ENCODE measurements around the gene PNKD. TPM values are rescaled to one million over a fixed set of nuclear protein-coding genes. Genes with fewer than 3 reads are reported as not detected.

The PNKD gene
- total RNA-seq, 1 donor from 2014 or later: 13.5 TPM

GRCh38 chr2:218374795-218375194 lies 104.5 kb downstream of the PNKD start:
- Histone ChIP-seq H2AFZ (replicated peaks) (no peak overlapping the region), H3K9me3 (ENCODE audit: low read depth) (no peaks in the 10 kb centered on the region), H4K20me1 (ENCODE audit: low read depth) (no peaks in the 10 kb centered on the region), H3K4me1 (no peaks in the 10 kb centered on the region), H3K27me3 (no peaks in the 10 kb centered on the region), H3K36me3 (no peaks in the 10 kb centered on the region), H3K9ac (no peak overlapping the region), H3K4me3 (no peak overlapping the region), H3K27ac (no peak overlapping the region), H3K79me2 (ENCODE audit: low read depth) (no peaks in the 10 kb centered on the region), H3F3A (ENCODE audit: low read depth) (peaks cover 2% of the 10 kb centered on the region), H3K4me2 (no peak overlapping the region)
- Mint-ChIP-seq H3K27ac (no peak overlapping the region), H3K4me1 (no peaks in the 10 kb centered on the region), H3K36me3 (no peaks in the 10 kb centered on the region), H3K27me3 (ENCODE audit: insufficient read depth, low read depth) (peaks cover 4% of the 10 kb centered on the region), H3K9me3 (no peaks in the 10 kb centered on the region), H3K4me3 (no peak overlapping the region)
- TF ChIP-seq EZH2phosphoT487 (IDR thresholded peaks at IDR 0.05) (no peak), EZH2 (IDR thresholded peaks at IDR 0.05) (no peak)
- TF ChIP-seq, protein P1, sequence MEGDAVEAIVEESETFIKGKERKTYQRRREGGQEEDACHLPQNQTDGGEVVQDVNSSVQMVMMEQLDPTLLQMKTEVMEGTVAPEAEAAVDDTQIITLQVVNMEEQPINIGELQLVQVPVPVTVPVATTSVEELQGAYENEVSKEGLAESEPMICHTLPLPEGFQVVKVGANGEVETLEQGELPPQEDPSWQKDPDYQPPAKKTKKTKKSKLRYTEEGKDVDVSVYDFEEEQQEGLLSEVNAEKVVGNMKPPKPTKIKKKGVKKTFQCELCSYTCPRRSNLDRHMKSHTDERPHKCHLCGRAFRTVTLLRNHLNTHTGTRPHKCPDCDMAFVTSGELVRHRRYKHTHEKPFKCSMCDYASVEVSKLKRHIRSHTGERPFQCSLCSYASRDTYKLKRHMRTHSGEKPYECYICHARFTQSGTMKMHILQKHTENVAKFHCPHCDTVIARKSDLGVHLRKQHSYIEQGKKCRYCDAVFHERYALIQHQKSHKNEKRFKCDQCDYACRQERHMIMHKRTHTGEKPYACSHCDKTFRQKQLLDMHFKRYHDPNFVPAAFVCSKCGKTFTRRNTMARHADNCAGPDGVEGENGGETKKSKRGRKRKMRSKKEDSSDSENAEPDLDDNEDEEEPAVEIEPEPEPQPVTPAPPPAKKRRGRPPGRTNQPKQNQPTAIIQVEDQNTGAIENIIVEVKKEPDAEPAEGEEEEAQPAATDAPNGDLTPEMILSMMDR (IDR thresholded peaks at IDR 0.05): no peak
- DNase-seq (ENCODE audit: low spot score): no peak

DNA sequence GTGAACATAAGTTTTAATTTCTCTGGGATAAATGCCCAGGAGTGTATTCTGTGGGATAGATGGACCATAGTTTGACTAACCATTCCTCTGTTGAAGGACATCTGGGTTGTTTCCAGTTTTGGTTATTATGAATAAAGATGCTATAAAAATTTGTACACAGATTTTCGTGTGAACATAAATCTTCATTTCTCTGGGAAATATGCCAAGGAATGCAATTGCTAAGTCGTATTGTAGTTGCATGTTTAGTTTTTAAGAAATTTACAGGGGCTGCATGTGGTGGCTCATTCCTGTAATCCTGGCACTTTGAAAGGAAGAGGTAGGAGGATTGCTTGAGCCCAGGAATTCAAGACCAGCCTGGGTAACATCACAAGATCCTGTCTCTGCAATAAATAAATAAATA lies 104.9 kb downstream of the PNKD start:
- Histone ChIP-seq H3K4me3 (no peak overlapping the region), H3K36me3 (no peaks in the 10 kb centered on the region), H3K4me1 (no peaks in the 10 kb centered on the region), H3K27me3 (no peaks in the 10 kb centered on the region), H3K79me2 (ENCODE audit: low read depth) (no peaks in the 10 kb centered on the region), H3K4me2 (no peak overlapping the region), H3F3A (ENCODE audit: low read depth) (no peaks in the 10 kb centered on the region), H3K9me3 (ENCODE audit: low read depth) (no peaks in the 10 kb centered on the region), H2AFZ (replicated peaks) (no peak overlapping the region), H4K20me1 (ENCODE audit: low read depth) (no peaks in the 10 kb centered on the region), H3K27ac (no peak overlapping the region), H3K9ac (no peak overlapping the region)
- H3K4me1 Mint-ChIP-seq: no peaks in the 10 kb centered on the region
- no peaks in the 10 kb centered on the region for H3K36me3 Mint-ChIP-seq
- H3K27ac Mint-ChIP-seq: no peak overlapping the region
- H3K27me3 Mint-ChIP-seq (ENCODE audit: insufficient read depth, low read depth): peaks cover 4% of the 10 kb centered on the region
- TF ChIP-seq EZH2 (IDR thresholded peaks at IDR 0.05) (no peak), EZH2phosphoT487 (IDR thresholded peaks at IDR 0.05) (no peak)
- TF ChIP-seq, protein P1 (IDR thresholded peaks at IDR 0.05): no peak
- DNase-seq (ENCODE audit: low spot score): no peak
- H3K4me3 Mint-ChIP-seq: no peak overlapping the region
- H3K9me3 Mint-ChIP-seq: no peaks in the 10 kb centered on the region

GRCh38 chr2:218378053-218378452 lies 107.7 kb downstream of the PNKD start:
- no peaks in the 10 kb centered on the region for H3K4me1 Mint-ChIP-seq
- H3K9me3 Mint-ChIP-seq: no peaks in the 10 kb centered on the region
- Histone ChIP-seq H3K27me3 (no peaks in the 10 kb centered on the region), H2AFZ (replicated peaks) (no peak overlapping the region), H3K4me3 (no peak overlapping the region), H3K9me3 (ENCODE audit: low read depth) (no peaks in the 10 kb centered on the region), H3K4me2 (no peak overlapping the region), H3F3A (ENCODE audit: low read depth) (no peaks in the 10 kb centered on the region), H3K4me1 (no peaks in the 10 kb centered on the region), H3K36me3 (no peaks in the 10 kb centered on the region), H4K20me1 (ENCODE audit: low read depth) (no peaks in the 10 kb centered on the region), H3K9ac (no peak overlapping the region), H3K27ac (no peak overlapping the region), H3K79me2 (ENCODE audit: low read depth) (no peaks in the 10 kb centered on the region)
- TF ChIP-seq EZH2 (IDR thresholded peaks at IDR 0.05): no peak
- TF ChIP-seq EZH2phosphoT487 (IDR thresholded peaks at IDR 0.05): no peak
- TF ChIP-seq, protein P1 (IDR thresholded peaks at IDR 0.05): no peak
- peaks cover 6% of the 10 kb centered on the region for H3K27me3 Mint-ChIP-seq (ENCODE audit: insufficient read depth, low read depth)
- no peak overlapping the region for H3K27ac Mint-ChIP-seq
- DNase-seq (ENCODE audit: low spot score): no peak
- H3K36me3 Mint-ChIP-seq: no peaks in the 10 kb centered on the region
- no peak overlapping the region for H3K4me3 Mint-ChIP-seq

Measured in neural progenitor cell (in vitro differentiated cells).